CD4-positive, alpha-beta T cell treated with Interleukin-4 for 4 hours (primary cell): ENCODE data around the gene ENDOV.

ENCODE experiments used
- DNase-seq: peaks from one replicate; pipeline ENCODE4 v3.0.0-alpha.2; 2020

ENDOV gene

GRCh38 chr17:80472996-80473395, 58.0 kb downstream of the ENDOV start:
- no peak for DNase-seq

- DNase-seq = no peak
Observed at GRCh38 chr17:80473701-80474100, 58.7 kb downstream of the ENDOV start.

GRCh38 chr17:80474231-80474960, 59.4 kb downstream of the ENDOV start:
- DNase-seq = no peak

GRCh38 chr17:80474961-80475909, 60.3 kb downstream of the ENDOV start:
- DNase-seq = no peak

- DNase-seq = no peak
Observed at GRCh38 chr17:80475910-80476876, 61.2 kb downstream of the ENDOV start, which contains the start of gene NPTX1. Gene NPTX1 (minus strand): TSS chr17:80476607. CDS start chr17:80476446, 161 bp downstream.

GRCh38 chr17:80476877-80477646, 62.1 kb downstream of the ENDOV start:
- no peak for DNase-seq

- no peak for DNase-seq
Observed at GRCh38 chr17:80477647-80478478, 62.9 kb downstream of the ENDOV start.

- DNase-seq = no peak
Observed at GRCh38 chr17:80478487-80479245, 63.7 kb downstream of the ENDOV start.

GRCh38 chr17:80479246-80479566, 64.2 kb downstream of the ENDOV start:
- DNase-seq = no peak

GRCh38 chr17:80480248-80480647, 65.3 kb downstream of the ENDOV start:
- no peak for DNase-seq

- no peak for DNase-seq
Observed at GRCh38 chr17:80481284-80482057, 66.5 kb downstream of the ENDOV start.

GRCh38 chr17:80482058-80482318, 67.0 kb downstream of the ENDOV start:
- DNase-seq = no peak

- DNase-seq = no peak
Observed at GRCh38 chr17:80482555-80483308, 67.8 kb downstream of the ENDOV start.

- DNase-seq = no peak
Observed at GRCh38 chr17:80485846-80486245, 70.9 kb downstream of the ENDOV start.

- DNase-seq = no peak
Observed at GRCh38 chr17:80486692-80487091, 71.7 kb downstream of the ENDOV start.

- no peak for DNase-seq
Observed at GRCh38 chr17:80487511-80487910, 72.5 kb downstream of the ENDOV start.
